G401.6 (cell line): ENCODE data around the gene DNM1.
"Not testable (repeated sequence)": the region's sequence is repeated elsewhere in the genome, so short reads cannot be mapped to it uniquely, and the experiment has no call there.

Source experiments
- FAIRE-seq: peaks from 2 replicates; lab custom pipeline; 2012; peaks lifted over from hg19 to GRCh38; lab: Jason Lieb, UNC

The DNM1 gene

DNA sequence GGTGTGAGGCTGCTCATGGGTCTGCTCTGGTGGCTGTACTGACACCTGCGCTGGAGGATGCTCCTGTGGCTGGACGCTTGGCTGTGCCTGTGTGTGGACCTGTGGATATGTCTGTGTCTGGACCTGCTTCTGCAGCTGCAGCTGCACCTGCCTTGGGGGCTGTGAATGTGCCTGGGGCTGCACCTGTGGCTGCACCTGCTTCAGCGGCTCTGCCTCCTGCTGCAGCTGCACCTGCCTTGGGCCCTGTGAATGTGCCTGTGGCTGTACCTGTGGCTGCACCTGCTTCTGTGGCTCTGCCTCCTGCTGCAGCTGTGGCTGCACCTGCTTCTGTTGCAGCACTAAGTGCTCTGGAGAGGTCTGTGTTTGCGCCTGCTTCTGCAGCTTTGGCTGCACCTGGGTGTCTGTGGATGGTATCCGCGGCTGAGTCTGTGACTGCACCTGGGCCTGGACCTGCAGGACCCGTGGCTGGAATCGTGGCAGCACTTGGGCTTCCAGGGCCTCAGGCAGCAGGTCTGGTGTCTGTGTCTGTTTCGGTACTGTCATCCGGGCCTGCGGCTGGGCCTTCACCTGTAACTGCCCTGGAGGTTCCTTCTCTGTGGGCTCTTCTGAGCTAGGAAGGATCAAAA lies 24.3 kb upstream of the DNM1 start:
- no peak for FAIRE-seq

DNA sequence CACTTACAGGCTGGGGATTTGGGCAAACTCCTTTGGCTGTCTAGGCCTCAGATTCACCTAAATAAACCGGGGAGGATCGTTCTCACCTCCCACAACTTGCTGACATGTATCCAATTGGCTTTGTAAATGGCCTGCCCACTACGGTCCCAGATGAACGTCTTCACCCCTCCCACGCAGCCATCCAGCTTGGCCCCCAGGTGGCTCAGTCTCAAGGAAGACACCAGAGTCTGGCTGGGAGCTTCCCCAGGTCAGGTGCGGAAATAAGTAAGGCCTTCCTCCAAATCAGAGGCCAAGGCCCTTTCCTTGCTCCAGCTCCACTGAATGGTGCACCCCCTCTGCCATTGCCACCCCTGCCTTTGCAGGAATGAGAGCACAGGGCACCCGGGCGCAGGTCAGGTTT lies 23.2 kb upstream of the DNM1 start:
- FAIRE-seq, result no peak

GRCh38 chr9:128180447-128180846 lies 22.7 kb upstream of the DNM1 start:
- FAIRE-seq, result no peak

DNA sequence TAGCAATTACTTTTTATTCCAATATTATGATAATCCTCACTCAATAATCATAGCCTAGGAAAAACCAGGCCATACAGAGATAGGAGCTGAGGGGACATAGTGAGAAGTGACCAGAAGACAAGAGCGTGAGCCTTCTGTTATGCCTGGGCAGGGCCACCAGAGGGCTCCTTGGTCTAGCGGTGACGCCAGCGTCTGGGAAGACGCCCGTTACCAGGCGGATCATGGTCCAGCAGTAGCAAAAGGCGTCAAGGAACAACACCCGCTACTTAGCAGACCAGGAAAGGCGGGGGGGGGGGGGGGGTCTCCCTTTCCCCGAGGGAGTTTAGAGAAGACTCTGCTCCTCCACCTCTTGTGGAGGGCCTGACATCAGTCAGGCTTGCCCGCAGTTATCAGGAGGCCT lies 21.7 kb upstream of the DNM1 start:
- not testable (repeated sequence) for FAIRE-seq

DNA sequence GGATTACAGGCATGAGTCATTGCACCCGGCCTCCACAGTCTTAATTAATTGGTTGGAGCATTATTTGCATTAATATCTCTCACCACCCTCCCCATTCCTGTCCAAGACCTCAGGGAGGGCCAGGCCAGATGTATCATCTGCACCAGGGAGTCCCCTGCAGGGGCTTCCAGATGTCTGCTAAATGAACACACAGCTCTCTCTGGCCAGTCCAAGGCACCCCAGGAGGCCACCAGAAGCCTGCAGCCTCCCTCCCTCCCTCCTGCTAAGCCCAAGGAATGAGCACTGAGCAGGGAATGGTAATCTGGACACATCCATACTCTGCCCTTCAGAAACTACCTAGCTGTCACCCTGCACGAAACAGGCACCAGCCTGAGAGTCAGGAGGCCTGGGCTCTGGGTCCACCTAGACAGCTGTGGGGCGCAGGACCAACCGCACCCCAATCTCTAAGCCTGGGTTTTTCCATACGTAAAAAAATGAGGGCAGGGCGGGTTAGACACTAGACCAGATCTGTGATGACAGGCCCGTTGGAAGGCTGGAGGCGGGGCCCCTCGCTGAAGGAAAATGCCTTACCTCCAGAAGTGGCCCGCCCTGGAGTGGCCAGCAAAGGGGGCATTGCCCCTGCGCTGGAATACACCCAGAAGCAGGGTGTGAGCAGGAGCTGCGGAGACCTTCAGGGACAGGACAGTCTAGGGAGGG lies 20.1 kb upstream of the DNM1 start:
- no peak for FAIRE-seq

DNA sequence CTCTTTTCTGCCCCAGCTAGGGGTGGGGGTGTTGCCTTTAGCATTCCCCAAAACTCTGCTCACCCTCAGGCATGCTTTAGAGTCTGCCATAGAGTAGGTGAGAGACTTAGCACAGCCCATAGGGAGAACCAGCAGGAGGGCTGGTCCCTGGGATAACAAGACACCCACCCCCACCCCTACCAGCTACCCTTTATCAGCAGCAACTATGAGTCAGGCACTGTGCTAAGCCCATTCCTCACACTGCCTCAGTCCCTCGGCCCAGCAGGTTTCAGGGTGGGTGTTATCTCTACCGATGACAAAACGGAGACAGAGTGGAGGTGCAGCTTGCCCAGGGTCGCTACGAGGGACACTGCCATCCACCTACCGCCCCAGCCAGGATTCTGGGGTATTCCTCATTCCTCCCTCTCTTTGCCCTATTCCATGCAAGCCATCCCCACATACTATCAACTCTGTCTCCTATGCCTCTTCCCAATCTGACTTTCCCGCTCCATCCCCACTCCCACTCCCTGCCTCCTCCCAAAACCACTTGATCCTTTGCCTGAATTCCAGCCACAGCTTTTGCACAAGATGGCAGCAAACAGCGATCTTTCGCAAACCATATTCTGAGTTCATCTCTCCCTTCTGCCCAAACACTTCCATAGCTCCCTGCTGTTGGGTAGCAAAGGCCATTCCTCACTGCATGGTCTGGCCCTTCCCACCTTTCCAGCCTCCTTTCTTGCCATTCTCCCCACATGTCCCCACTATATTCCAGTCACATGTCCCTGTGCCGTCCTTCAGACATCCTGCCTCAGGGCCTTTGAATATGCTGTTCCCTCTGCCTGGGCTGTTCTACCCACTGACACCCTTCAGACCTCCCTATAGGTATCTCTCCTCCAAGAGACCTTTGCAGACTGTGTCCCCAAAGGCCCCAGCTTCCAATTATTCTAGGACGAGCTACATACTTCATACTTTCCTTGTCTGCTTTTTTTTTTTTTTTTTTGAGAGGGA lies 16.9 kb upstream of the DNM1 start:
- no peak for FAIRE-seq

DNA sequence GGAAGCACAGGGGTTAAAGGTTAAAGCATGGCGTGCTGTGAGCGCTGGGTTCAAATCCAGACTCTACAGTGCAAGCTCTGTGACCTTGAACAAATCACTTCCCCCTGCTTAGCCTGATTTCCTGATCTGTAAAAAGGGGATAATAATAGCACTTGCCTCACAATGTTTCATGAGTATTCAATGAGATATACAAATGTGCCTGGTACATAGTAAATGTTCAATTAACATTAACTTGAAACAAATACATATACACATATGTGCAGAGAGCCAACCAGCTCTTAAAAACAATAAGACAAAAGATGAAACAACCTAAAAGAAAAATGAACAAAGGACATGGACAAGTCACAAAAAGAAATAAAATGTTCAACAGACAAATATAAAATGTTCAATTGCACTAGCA lies 15.8 kb upstream of the DNM1 start:
- no peak for FAIRE-seq

- no peak for FAIRE-seq
Observed at GRCh38 chr9:128188209-128188608, 15.0 kb upstream of the DNM1 start.

GRCh38 chr9:128190013-128190412 lies 13.2 kb upstream of the DNM1 start:
- FAIRE-seq, result no peak

GRCh38 chr9:128190516-128191405 lies 12.4 kb upstream of the DNM1 start:
- no peak for FAIRE-seq

- no peak for FAIRE-seq
Observed at GRCh38 chr9:128191406-128192046, 11.7 kb upstream of the DNM1 start, which contains the start of gene CIZ1. Gene CIZ1, minus strand, starts transcription at chr9:128191572. Its CDS starts 715 bp downstream, at chr9:128190857.

DNA sequence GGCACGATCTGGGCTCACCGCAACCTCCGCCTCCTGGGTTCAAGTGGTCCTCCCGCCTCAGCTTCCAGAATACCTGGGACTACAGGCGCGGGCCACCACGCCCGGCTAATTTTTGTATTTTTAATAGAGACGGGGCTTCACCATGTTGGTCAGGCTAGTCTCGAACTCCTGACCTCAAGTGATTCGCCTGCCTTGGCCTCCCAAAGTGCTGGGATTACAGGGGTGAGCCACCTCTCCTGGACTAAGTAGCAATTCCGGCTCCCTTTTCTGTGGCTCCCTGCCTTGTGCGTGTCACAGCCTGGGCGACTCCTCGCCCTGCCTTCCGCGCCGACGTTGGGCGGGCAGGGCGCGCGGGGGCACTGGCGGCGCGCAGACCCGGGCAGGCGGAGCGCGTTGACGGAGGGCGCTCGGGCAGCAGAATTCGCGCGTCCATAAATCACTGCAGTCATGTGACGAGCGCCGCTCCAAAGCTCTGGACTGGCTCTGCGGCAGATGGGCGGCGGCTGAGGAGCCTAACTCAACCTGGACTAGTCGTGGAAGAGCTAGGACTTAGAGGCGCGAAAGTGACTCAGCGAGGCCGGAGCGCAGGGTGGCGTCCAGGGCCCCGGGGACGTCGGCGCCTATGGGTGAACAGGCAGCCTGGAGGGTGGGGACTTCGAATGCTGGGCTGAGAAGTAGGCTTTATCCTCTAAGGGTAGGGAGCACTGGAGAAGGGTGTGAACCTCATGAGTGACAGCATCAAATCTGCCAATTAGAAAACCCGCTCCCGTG lies 10.4 kb upstream of the DNM1 start:
- FAIRE-seq, result no peak

- FAIRE-seq, result no peak
Observed at GRCh38 chr9:128193469-128194096, 9.6 kb upstream of the DNM1 start.

- no peak for FAIRE-seq
Observed at GRCh38 chr9:128201441-128202369, 1.5 kb upstream of the DNM1 start.

DNA sequence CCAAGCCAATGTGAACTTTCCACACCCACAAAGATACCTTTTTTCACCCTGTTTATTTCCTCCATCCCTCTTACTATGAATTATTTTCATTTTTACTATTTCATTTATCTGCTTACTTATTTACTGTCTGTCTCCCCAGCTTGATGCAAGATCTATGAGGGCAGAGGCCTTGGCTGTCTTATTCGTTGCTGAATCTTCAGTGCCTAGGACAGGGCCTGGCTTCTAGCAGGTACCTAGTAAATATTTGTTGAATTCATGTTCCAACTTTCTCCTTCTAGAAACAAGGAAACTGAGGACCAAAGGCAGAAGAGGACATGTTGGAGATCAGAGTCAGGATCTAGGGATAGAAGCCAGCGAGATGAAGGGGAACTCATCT lies 543 bp upstream of the DNM1 start:
- no peak for FAIRE-seq

DNA sequence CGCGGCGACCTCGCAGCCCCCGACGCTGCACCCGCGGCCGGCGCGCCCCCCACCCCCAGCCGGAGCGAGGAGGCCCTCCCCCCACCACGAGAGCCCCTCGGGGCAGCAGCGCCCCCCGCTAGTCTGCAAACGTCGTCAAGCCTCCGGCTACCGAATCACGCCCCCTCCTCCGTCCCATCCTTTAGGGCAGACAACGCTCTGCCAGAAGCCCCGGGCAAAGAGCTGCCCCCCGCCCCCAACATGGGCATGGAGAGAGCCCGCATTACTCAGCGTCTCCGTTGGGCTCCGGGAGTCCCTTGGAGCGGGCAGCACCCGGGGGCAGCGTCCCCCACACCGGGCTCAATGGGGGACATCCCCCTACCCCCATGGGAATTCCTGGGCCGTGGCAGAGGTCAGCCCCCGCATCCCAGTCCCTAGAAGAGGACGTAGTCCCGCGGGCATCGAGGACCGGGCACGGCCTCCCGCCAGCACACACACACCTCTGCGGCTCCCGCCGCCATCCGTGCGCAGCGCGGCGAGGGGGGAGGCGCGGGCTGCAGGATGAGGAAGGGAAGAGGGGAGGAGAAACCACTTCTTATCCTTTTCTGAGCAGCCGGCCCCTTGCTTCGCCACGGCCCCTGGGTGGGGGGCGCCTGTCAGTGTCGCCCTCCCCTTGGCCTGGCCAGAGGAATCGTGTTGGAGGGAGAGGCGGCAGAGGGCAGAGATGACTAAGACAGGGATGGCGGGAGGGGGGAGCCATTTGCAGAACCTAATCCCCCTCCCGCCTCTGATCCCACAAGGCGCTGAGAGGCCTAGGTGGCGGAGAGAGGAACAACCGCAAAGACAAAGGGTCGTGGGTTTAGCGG lies 750 bp downstream of the DNM1 start:
- FAIRE-seq, result no peak

DNA sequence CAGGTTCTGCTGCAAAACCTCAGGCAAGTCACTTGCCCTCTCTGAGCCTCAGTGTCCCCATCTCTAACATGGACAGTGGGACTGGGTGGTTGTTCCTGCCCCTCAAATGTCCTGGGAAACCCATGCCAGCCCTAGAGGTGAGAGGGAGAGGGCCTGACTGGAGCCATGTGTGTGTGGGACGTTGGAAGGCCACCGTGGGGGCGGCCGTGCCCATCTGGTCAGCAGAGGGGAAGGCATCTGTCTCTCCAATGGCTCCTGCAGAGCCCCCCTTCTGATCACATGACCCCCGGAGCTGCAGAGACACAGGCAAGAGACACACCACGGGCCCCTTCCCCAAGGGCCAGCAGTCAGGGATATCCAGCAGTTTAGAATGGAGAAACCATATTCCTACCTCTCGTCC lies 1.7 kb downstream of the DNM1 start:
- no peak for FAIRE-seq

DNA sequence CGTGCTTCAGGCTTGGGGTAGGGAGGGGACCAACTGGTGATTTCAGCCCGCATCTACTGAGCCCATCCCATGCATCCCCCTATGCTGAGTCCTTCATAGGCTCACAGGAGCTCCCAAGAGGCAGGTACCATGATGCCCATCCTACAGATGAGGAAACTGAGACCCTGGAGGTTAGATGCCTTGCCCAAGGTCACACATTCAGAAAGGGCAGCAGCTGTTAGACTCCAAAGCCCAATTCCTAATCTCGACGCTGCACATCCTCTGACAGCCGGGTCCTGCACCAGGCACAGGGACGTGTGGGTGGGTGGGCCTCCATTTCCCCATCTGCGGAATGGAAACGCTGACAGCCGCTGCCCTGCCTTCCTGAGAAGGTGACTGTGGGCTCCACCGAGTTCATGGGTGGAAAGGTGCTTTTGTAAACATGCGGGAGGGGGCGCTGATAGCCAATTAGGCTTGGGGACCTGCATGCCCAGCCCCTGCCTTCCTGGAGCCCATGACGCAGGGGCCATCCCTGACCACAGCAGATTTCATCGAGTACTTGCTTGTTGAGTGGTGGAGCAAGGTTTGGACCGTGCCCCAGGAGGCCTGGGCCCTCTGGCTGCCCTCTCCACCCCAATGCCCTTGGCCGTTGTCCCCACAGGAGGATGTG lies 2.2 kb downstream of the DNM1 start:
- FAIRE-seq, result no peak
